GM12891 (cell line): ENCODE results near the gene LACTBL1. TPM values are rescaled to one million over a fixed set of nuclear protein-coding genes. Genes with fewer than 3 reads are reported as not detected.
"Not testable (repeated sequence)": the region's sequence is repeated elsewhere in the genome, so short reads cannot be mapped to it uniquely, and the experiment has no call there.

Experiments
- DNase-seq: peaks from one replicate; pipeline ENCODE4 v3.0.0; 2011; ENCODE audit warnings: low spot score; ENCODE audit not compliant: insufficient read length
- FAIRE-seq: peaks from 2 replicates; lab custom pipeline; 2011; peaks lifted over from hg19 to GRCh38; lab: Jason Lieb, UNC
- PAX5 ChIP-seq: IDR thresholded peaks from 2 replicates; pipeline ENCODE4 v1.6.1; 2011; ENCODE audit warnings: low read length, moderate library complexity, mild to moderate bottlenecking; ENCODE audit not compliant: insufficient read depth, severe bottlenecking
- POLR2A ChIP-seq: IDR thresholded peaks from 2 replicates; pipeline ENCODE4 v1.6.1; 2011; ENCODE audit warnings: low read depth, low read length, control low read depth
- POLR2AphosphoS5 ChIP-seq: IDR thresholded peaks from 2 replicates; pipeline ENCODE4 v1.6.1; 2011; ENCODE audit warnings: low read depth, low read length, control low read depth
- POU2F2 ChIP-seq: IDR thresholded peaks from 2 replicates; pipeline ENCODE4 v1.6.1; 2011; ENCODE audit warnings: low read depth, mild to moderate bottlenecking, control low read depth, low read length, moderate library complexity
- SPI1 ChIP-seq: IDR thresholded peaks from 2 replicates; pipeline ENCODE4 v1.6.1; 2011; ENCODE audit warnings: low read depth, low read length, control low read depth
- TAF1 ChIP-seq: IDR thresholded peaks from 2 replicates; pipeline ENCODE4 v1.6.1; 2011; ENCODE audit warnings: low read depth, low read length, control low read depth
- polyA plus RNA-seq: library from polyadenylated mRNA; unstranded; fragments of >200 nt; gene quantifications from one replicate; pipeline ENCODE4 v1.2.1, GENCODE V29; 2012; ENCODE audit warnings: low read depth, missing spikeins, inconsistent platforms; ENCODE audit not compliant: missing spikeins

The LACTBL1 gene, protein sequence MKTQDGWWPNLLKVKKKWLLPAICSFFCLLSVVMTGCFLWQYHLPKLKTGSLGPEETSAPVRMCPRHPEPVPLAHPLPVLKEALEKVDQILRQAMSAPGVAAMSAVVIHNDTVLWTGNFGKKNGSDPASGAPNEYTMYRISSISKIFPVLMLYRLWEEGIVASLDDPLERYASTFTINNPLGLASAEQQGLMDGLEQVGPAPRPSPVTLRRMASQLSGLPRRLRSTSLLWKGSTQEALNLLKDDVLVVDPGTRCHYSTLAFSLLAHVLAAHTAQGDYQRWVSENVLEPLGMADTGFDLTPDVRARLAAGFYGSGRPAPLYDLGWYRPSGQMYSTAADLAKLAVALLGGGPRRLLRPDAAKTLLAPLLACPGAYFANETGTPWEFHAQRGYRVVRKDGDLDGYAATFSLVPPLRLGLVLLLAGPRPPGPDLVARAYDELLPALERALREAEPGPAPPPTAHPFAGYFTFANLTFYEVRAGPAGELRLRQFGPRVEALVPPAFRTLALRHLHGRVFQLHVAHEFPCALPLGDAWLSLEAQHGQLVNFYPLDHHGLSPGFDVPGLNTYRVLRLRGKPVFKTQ
- polyA plus RNA-seq = not detected

DNA sequence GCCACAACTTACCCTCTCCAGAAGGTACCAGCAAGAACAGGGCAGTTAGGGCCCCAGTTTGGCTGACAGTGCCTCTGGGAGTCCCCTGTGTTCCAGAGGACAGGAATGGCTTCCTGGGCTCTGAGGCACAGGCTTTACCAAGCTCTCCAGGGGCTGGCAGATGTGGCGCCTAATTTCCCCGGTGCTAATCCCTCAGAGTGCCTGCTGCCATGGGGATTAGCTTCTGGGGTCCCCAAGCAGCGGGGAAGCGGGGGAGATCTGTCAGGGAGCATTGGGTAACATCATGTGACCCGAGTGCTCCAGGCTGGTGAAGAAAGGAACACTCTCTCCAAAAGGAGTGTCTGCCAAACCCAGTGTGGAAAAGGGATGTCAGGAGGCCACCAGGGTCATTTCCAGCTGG is at the start of gene LACTBL1:
TSS of gene LACTBL1 (minus strand) at position 107 of the 400 bp plus-strand sequence. CDS start 550 bp downstream, outside the sequence.
- no peak for FAIRE-seq

DNA sequence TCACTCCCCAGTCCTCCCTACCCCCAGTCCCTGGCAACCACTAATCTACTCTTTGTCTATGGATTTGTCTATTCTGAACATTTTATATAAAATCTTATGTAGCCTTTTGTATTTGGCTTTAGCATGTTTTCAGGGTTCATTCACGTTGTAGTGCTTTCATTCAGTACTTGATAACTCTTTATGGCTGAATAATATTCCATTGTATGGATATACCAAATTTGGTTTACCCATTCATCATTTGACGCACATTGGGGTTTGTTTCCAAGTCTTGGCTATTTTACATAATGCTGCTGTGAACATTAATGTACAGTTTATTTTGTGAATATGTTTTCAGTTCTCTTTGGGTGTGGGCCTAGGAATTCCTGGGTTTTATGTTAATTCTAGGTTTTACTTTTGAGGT is 49.2 kb upstream of the LACTBL1 start:
- FAIRE-seq = no peak
- TF ChIP-seq TAF1 (no peak), POLR2A (no peak), POU2F2 (no peak), SPI1 (no peak), POLR2AphosphoS5 (no peak), PAX5 (no peak)

More for the DNA sequence above, at the start of gene LACTBL1:
- no peak for DNase-seq
- TF ChIP-seq POLR2AphosphoS5 = no peak
- no peak for TF ChIP-seq PAX5
- TF ChIP-seq SPI1 = no peak
- no peak for TF ChIP-seq POU2F2
- TF ChIP-seq POLR2A = no peak
- TF ChIP-seq TAF1 = no peak

DNA sequence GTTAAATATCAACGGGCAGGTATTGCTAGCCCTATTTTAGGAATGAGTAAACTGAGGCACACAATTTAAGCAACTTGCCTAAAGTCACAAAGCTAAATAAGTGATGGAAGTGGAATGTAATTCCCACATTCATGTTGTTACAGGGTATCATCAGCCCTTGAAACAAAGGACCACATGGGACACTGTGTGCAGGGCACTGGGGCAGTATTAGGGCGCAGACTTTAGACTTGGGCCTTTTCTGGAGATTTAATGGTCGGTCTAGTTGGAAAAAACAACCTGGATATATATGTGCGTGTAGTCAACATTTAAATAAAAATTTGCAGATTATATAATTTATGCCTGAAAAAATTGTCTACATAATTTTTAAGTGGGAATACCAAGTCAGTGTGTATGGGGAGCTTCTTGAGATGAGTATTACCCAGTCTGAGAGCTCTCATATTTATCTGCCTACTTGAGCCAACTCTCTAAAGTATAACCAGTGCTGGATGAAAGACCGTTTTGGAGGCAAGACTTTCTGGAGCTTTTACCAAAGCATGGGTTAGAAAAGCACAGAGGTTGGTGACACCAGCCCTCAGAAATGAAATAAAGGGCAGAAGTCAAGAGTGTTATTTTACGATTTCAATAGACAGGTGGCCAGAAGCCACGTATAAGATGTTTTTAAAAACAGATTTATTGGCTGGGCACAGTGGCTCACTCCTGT is 48.2 kb upstream of the LACTBL1 start:
- TF ChIP-seq TAF1 (no peak), SPI1 (no peak), POLR2A (no peak), POLR2AphosphoS5 (no peak), PAX5 (no peak), POU2F2 (no peak)
- FAIRE-seq (peak; percentile 23), DNase-seq (no peak)

More for the DNA sequence above, 49.2 kb upstream of the LACTBL1 start:
- no peak for DNase-seq

DNA sequence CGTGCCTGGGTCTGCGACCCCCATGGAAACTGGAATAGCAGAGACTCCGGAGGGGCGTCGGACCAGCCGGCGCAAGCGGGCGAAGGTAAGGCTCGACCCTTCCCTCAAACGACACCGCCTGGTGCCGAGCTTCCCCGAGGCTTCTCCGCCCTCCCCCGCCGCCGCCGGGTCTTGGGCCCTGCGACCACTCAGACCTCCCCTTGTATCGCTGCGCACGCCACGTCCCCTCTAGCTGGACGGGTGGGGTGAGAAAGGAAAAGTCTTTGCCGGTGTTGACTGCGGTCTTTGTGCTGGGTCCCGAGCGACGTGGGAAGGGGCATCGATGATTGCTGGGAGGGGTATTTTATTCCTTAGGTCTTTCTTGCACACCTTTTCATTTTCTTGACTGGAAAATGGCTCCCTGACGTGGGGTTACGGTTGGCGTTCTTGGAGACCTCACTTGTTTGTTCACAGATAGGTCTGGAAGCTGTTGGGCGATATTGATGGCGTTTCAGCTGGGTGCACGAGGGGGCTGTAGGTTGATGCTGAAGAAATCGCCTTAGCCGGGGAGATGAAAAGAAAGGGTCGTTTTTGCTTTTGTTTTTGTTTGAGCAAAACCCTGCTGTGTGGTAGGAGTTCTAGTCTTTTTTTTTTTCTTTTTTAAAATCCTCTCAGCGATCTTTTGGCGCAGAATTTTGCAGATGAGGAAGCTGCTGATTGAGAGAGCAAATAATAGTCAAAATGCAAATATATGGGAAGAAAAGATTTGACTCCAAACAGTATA is 47.4 kb upstream of the LACTBL1 start:
- no peak for TF ChIP-seq POLR2AphosphoS5
- no peak for TF ChIP-seq TAF1
- TF ChIP-seq POLR2A = no peak
- TF ChIP-seq SPI1 = no peak
- TF ChIP-seq POU2F2 = no peak
- no peak for TF ChIP-seq PAX5
- DNase-seq (peak; percentile 29), FAIRE-seq (peak; percentile 82)

DNA sequence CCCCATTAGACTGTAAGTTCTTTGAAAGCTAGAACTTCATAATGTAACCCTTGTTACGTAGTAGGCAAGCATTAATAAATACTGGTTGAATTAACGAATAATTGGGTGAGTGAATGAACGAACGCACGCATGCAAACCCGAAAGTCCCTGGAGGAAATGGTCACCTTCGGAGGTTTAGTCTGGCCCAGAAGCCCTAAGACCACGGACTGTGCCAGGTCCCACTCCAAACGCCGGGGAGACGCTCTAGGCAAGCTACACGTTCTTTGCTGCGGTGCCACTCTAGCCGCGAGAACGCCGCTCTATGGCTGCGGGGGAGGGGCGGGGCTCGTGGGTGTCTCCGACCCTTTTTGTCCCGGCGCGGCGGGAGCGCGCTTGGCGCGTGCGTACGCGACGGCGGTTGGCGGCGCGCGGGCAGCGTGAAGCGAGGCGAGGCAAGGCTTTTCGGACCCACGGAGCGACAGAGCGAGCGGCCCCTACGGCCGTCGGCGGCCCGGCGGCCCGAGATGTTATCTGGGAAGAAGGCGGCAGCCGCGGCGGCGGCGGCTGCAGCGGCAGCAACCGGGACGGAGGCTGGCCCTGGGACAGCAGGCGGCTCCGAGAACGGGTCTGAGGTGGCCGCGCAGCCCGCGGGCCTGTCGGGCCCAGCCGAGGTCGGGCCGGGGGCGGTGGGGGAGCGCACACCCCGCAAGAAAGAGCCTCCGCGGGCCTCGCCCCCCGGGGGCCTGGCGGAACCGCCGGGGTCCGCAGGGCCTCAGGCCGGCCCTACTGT is 46.6 kb upstream of the LACTBL1 start, which contains the start of gene KDM1A:
TSS of gene KDM1A (plus strand) at position 375 of the 769 bp plus-strand sequence. CDS start at position 504, 129 bp downstream.
- peak; percentile 88 for DNase-seq

DNA sequence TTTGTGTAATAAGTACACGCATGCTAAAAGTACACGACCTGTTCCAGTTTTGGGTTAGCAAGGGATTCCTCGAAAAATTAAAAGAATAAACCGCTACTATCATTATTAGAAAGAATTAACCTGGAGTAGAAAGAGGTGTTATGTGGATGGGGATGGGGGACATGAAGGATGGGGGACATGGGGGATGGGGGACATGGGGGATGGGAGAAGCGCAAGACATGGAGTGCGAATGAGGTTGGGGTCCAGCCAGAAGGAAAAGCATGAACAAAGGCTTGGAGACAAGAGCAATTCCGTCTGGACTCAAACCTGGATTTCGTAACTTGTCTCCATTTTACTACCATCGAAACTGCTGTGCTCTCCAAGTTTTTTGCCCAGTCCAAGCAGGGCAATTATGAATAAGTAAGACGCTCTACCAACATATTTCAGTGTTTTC is 46.0 kb upstream of the LACTBL1 start:
- FAIRE-seq (no peak), DNase-seq (peak; percentile 14)
- TF ChIP-seq POLR2A (no peak), TAF1 (no peak), PAX5 (no peak), POU2F2 (no peak)

More for the DNA sequence above, 46.6 kb upstream of the LACTBL1 start, which contains the start of gene KDM1A:
- peak; percentile 97 for FAIRE-seq
- TF ChIP-seq POLR2A (peak; percentile 95), POLR2AphosphoS5 (peak; percentile 90), TAF1 (peak; percentile 94), SPI1 (no peak; the same call in 1 of the 2 replicates), PAX5 (peak; percentile 71), POU2F2 (peak; percentile 87)

DNA sequence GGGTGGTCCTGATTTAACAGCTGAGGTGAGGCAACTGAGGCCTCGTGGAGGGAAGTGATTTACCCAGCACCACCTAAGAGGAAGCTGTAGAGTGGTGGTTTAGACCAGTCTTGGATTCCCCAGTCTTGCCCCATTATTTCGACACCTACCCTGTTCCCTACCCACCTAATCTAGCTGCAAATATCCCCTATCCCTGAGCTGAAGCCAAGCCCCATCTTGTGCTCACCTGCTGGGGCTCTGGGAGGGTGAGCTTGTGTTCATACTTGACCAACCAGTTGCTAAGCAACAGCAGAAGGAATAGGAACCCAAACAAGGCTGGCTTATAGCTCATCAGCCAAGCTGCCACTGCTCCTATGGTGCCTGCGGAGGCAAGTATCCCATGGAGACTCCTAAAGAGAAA is 41.0 kb upstream of the LACTBL1 start:
- DNase-seq (peak; percentile 26), FAIRE-seq (no peak)
- TF ChIP-seq PAX5 = no peak
- no peak for TF ChIP-seq POLR2AphosphoS5
- no peak for TF ChIP-seq POU2F2
- no peak for TF ChIP-seq SPI1
- no peak for TF ChIP-seq TAF1
- TF ChIP-seq POLR2A = no peak

DNA sequence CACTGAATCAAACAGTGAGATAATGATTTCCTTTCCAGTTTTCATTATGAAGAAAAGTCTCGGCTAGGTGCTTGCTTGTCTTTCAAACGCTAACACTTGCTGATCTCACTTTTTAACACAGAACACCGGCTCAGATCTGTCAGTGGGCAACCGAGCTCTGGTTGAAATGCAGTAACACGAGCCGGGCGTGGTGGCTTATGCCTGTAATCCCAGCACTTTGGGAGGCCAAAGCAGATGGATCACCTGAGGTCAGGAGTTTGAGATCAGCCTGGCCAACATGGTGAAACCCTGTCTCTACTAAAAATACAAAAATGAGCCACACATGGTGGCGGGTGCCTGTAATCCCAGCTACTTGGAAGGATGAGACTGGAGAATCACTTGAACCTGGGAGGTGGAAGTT is 37.4 kb upstream of the LACTBL1 start:
- FAIRE-seq, DNase-seq: not testable (repeated sequence)
